Nephron (organoid): ENCODE measurements around the gene MLLT1.

Source experiments
- H3K27ac Mint-ChIP-seq, 3 experiments: 2 replicates each; pipeline ENCODE4 v1.8.0; 2020; ENCODE audit warnings: mixed read lengths in 3 of 3, mild to moderate bottlenecking in 2 of 3, moderate library complexity in 1 of 3
- H3K27me3 Mint-ChIP-seq: 2 replicates; pipeline ENCODE4 v1.8.0; 2021; ENCODE audit warnings: low read depth, mild to moderate bottlenecking, moderate library complexity, mixed read lengths
- H3K36me3 Mint-ChIP-seq: 2 replicates; pipeline ENCODE4 v1.8.0; 2020; ENCODE audit warnings: low read depth, mixed read lengths
- H3K4me1 Mint-ChIP-seq: 2 replicates; pipeline ENCODE4 v1.8.0; 2020; ENCODE audit warnings: mixed read lengths
- H3K4me3 Mint-ChIP-seq, 3 experiments: 2 replicates each; pipeline ENCODE4 v1.8.0; 2020; ENCODE audit warnings: mild to moderate bottlenecking in 3 of 3, mixed read lengths in 3 of 3, moderate library complexity in 2 of 3
- H3K9me3 Mint-ChIP-seq: 2 replicates; pipeline ENCODE4 v1.8.0; 2020; ENCODE audit warnings: mixed read lengths
- TF ChIP-seq, protein P1 (sequence below), 3 experiments: fragments of 200-600 bp; sonication (generic); IDR thresholded peaks; one replicate each; pipeline ENCODE4 v1.5.0; 2021; ENCODE audit warnings: antibody characterized with exemption in 3 of 3; ENCODE audit not compliant: unreplicated experiment in 3 of 3

Gene MLLT1

DNA sequence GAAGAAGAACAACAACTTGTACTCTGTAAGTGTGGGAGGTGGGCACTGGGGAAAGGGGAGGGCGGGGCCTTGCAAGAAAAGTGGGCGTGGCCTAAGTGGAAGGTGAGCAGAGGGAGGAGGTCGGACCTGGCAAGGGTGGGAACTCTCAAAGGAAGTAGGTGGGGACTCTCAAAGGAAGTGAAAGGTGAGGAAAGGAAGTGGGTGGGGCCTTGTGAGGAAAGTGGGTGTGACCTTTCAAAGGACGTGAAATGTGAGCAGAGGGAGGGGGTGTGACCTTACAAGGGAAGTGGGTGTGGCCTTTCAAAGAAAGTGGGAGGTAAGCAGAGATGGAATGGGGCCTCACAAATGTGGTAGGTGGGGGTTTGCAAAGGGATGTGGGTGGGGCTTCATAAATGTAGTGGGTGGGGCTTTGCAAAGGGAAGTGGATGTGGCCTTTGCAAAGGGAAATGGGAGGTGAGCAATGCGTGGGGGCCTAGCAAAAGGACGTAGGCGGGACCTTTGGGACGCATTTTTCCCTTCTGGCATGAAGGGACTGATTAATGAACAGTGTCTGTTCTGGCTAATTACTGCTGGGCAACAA is 118.4 kb downstream of the MLLT1 start:
- peaks cover 4% of the 10 kb centered on the region for H3K36me3 Mint-ChIP-seq
- peaks cover 3% of the 10 kb centered on the region for H3K27me3 Mint-ChIP-seq
- no peaks in the 10 kb centered on the region for H3K4me1 Mint-ChIP-seq
- peaks cover 27% of the 10 kb centered on the region for H3K9me3 Mint-ChIP-seq
- H3K4me3 Mint-ChIP-seq: no peak overlapping the region
- TF ChIP-seq, protein P1, sequence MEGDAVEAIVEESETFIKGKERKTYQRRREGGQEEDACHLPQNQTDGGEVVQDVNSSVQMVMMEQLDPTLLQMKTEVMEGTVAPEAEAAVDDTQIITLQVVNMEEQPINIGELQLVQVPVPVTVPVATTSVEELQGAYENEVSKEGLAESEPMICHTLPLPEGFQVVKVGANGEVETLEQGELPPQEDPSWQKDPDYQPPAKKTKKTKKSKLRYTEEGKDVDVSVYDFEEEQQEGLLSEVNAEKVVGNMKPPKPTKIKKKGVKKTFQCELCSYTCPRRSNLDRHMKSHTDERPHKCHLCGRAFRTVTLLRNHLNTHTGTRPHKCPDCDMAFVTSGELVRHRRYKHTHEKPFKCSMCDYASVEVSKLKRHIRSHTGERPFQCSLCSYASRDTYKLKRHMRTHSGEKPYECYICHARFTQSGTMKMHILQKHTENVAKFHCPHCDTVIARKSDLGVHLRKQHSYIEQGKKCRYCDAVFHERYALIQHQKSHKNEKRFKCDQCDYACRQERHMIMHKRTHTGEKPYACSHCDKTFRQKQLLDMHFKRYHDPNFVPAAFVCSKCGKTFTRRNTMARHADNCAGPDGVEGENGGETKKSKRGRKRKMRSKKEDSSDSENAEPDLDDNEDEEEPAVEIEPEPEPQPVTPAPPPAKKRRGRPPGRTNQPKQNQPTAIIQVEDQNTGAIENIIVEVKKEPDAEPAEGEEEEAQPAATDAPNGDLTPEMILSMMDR (IDR thresholded peaks at IDR 0.05; ENCODE audit: unreplicated experiment in 3 of 3): no peak
- H3K27ac Mint-ChIP-seq: no peak overlapping the region
